HepG2 (cell line): Measurements from ENCODE around the gene SLC12A5. TPM values are rescaled to one million over a fixed set of nuclear protein-coding genes. Genes with fewer than 3 reads are reported as not detected.

ENCODE experiments used
- ATAC-seq: fragments of 200-7000 bp; cut with Tn5 transposase; 3 replicates; pipeline ENCODE4 v1.9.1; 2020; ENCODE audit warnings: mild to moderate bottlenecking, moderate library complexity
- BruUV-seq: library from RNA; stranded (reverse); fragments of 400-500 nt; replicated peaks from 2 replicates; lab custom pipeline; 2021; lab: Mats Ljungman, UMichigan
- CTCF ChIA-PET: fragments of 300-600 bp; formaldehyde crosslinking; extraction: SDS; loops from one replicate; lab custom pipeline; 2021; ENCODE audit warnings: low total read pairs, inconsistent platforms, low intra/inter-chr PET ratio; lab: Yijun Ruan, JAX
- POLR2A ChIA-PET: fragments of 350-600 bp; sonication (Branson Sonifier 250); formaldehyde crosslinking; loops from one replicate; lab custom pipeline; 2020; ENCODE audit warnings: antibody characterized with exemption, inconsistent platforms; lab: Yijun Ruan, JAX
- DNase-seq: peaks from one replicate; pipeline ENCODE4 v3.0.0-alpha.2; 2015; ENCODE audit warnings: low spot score
- FAIRE-seq: peaks from 3 replicates; lab custom pipeline; 2011; peaks lifted over from hg19 to GRCh38; lab: Jason Lieb, UNC
- H2AFZ ChIP-seq: one replicate; pipeline ENCODE4 v1.6.1; 2011; ENCODE audit warnings: low read length, inconsistent platforms
- H3K27ac ChIP-seq: fragments of 300-600 bp; 3 replicates; pipeline ENCODE4 v1.8.0; 2011; ENCODE audit warnings: mixed run types, mild to moderate bottlenecking, mixed read lengths, low read length, inconsistent platforms; ENCODE audit not compliant: insufficient read depth; ENCODE audit errors: extremely low read length
- H3K27me3 ChIP-seq, 2 experiments: fragments of 200-600 bp in 1 of 2; 2 replicates in 1 of 2; 3 replicates in 1 of 2; pipeline versions ENCODE4 v1.6.0 to v1.8.0; 2011; ENCODE audit warnings: low read length in 2 of 2, mild to moderate bottlenecking in 2 of 2, moderate library complexity in 2 of 2, inconsistent platforms in 1 of 2; ENCODE audit not compliant: insufficient read depth in 2 of 2, control insufficient read depth in 1 of 2
- H3K36me3 ChIP-seq, 2 experiments: fragments of 200-600 bp in 1 of 2; replicated peaks in 1 of 2; 2 replicates in 1 of 2; 3 replicates in 1 of 2; pipeline versions ENCODE4 v1.5.1 to v1.8.0; 2011; ENCODE audit warnings: low read length in 2 of 2, inconsistent platforms in 1 of 2; ENCODE audit not compliant: insufficient read depth in 2 of 2, control insufficient read depth in 1 of 2
- H3K4me1 ChIP-seq: 2 replicates; pipeline ENCODE4 v1.5.1; 2012; ENCODE audit warnings: low read length, inconsistent platforms; ENCODE audit not compliant: insufficient read depth
- H3K4me2 ChIP-seq: 2 replicates; pipeline ENCODE4 v1.6.0; 2011; ENCODE audit warnings: low read depth, low read length, inconsistent platforms
- H3K4me3 ChIP-seq, 3 experiments: fragments of 200-600 bp in 1 of 3; sonication (generic), shearing (Covaris generic) in 1 of 3; replicated peaks in 1 of 3; 2 replicates each; pipeline ENCODE4 v1.5.1; 2011 to 2016; ENCODE audit warnings: low read length in 3 of 3, inconsistent platforms in 2 of 3, low read depth in 2 of 3, mild to moderate bottlenecking in 2 of 3, control low read depth in 1 of 3, mixed read lengths in 1 of 3; ENCODE audit not compliant: insufficient read depth in 1 of 3
- H3K79me2 ChIP-seq: one replicate; pipeline ENCODE4 v1.6.1; 2011; ENCODE audit warnings: low read length, inconsistent platforms; ENCODE audit not compliant: insufficient read depth
- H3K9ac ChIP-seq: 2 replicates; pipeline ENCODE4 v1.6.0; 2011; ENCODE audit warnings: mild to moderate bottlenecking, low read depth, low read length, inconsistent platforms; ENCODE audit not compliant: insufficient read depth
- H3K9me3 ChIP-seq: 2 replicates; pipeline ENCODE4 v1.5.1; 2012; ENCODE audit warnings: mild to moderate bottlenecking, low read length
- H4K20me1 ChIP-seq: 2 replicates; pipeline ENCODE4 v1.6.0; 2011; ENCODE audit warnings: inconsistent platforms, mild to moderate bottlenecking, low read length, moderate library complexity; ENCODE audit not compliant: insufficient read depth
- CSRNP2 ChIP-seq: sonication (generic); formaldehyde crosslinking; conservative IDR thresholded peaks from 2 replicates; pipeline ENCODE4 v1.8.0; 2022; ENCODE audit warnings: low read depth, missing genetic modification reagents
- ERF ChIP-seq: IDR thresholded peaks from 2 replicates; pipeline ENCODE4 v1.6.1; 2018; ENCODE audit warnings: missing biosample characterization, missing genetic modification reagents
- HOXA7 ChIP-seq: sonication (generic); formaldehyde crosslinking; IDR thresholded peaks from 2 replicates; pipeline ENCODE4 v1.8.1; 2022; ENCODE audit warnings: mild to moderate bottlenecking, missing genetic modification reagents, moderate library complexity
- IKZF4 ChIP-seq: sonication (generic); formaldehyde crosslinking; IDR thresholded peaks from 2 replicates; pipeline ENCODE4 v1.5.1; 2020; ENCODE audit warnings: borderline replicate concordance, mild to moderate bottlenecking, low read depth, missing genetic modification reagents; ENCODE audit errors: not compliant biosample characterization
- KLF6 ChIP-seq: IDR thresholded peaks from 2 replicates; pipeline ENCODE4 v1.8.0; 2016; ENCODE audit warnings: missing biosample characterization, missing genetic modification reagents
- RBAK ChIP-seq: sonication (generic); formaldehyde crosslinking; IDR thresholded peaks from 2 replicates; pipeline ENCODE4 v1.5.1; 2020; ENCODE audit warnings: mild to moderate bottlenecking, missing genetic modification reagents
- SUZ12 ChIP-seq: fragments of 150-350 bp; IDR thresholded peaks from 2 replicates; pipeline ENCODE4 v1.6.1; 2014; ENCODE audit warnings: low read depth, low read length
- TARDBP ChIP-seq: sonication (generic); formaldehyde crosslinking; IDR thresholded peaks from 2 replicates; pipeline ENCODE4 v1.8.0; 2022; ENCODE audit warnings: mild to moderate bottlenecking, missing genetic modification reagents
- ZNF335 ChIP-seq: sonication (generic); formaldehyde crosslinking; IDR thresholded peaks from 2 replicates; pipeline ENCODE4 v1.4.0; 2020; ENCODE audit warnings: missing genetic modification reagents
- ZNF441 ChIP-seq: sonication (generic); formaldehyde crosslinking; IDR thresholded peaks from 2 replicates; pipeline ENCODE4 v1.7.0; 2021; ENCODE audit warnings: missing genetic modification reagents, borderline replicate concordance
- ZNF678 ChIP-seq: sonication (generic); formaldehyde crosslinking; IDR thresholded peaks from 2 replicates; pipeline ENCODE4 v1.4.0; 2020; ENCODE audit warnings: mild to moderate bottlenecking, missing genetic modification reagents
- ZNF839 ChIP-seq: sonication (generic); formaldehyde crosslinking; IDR thresholded peaks from 2 replicates; pipeline ENCODE4 v1.4.0; 2020; ENCODE audit warnings: missing genetic modification reagents, mild to moderate bottlenecking, borderline replicate concordance
- ZNF883 ChIP-seq: sonication (generic); formaldehyde crosslinking; IDR thresholded peaks from 2 replicates; pipeline ENCODE4 v1.5.1; 2020; ENCODE audit warnings: mild to moderate bottlenecking, missing genetic modification reagents; ENCODE audit errors: not compliant biosample characterization
- ZNF891 ChIP-seq: sonication (generic); formaldehyde crosslinking; IDR thresholded peaks from 2 replicates; pipeline ENCODE4 v1.5.0; 2020; ENCODE audit warnings: mild to moderate bottlenecking, missing genetic modification reagents
- WGBS: methylation state at CpG from one replicate; pipeline ENCODE4 v1.1.6; 2017; ENCODE audit warnings: low lambda C conversion rate; 5-methylcytosine and 5-hydroxymethylcytosine counted together
- in situ Hi-C: cut with HindIII; loops from 2 replicates; pipeline ENCODE4 v1.10.0; 2017; ENCODE audit warnings: low pct_unique_long_range_greater_than_20kb; ENCODE audit not compliant: extremely low pct_ligation_motif_present
- intact Hi-C: fragments of 100-400 bp; cut with micrococcal nuclease; formaldehyde crosslinking; loops from one replicate; pipeline ENCODE4 v1.10.0; 2022; ENCODE audit not compliant: unreplicated experiment
- polyA plus RNA-seq, 8 experiments: library from polyadenylated mRNA; depleted of rRNA in 3 of 8; stranded (reverse) in 7 of 8; unstranded in 1 of 8; fragments of >200 nt; fragmentation: Illumina TruSeq in 4 of 8; extraction: Trizol in 4 of 8; gene quantifications; 2 replicates each; pipeline versions ENCODE4 v1.2.1 to v1.2.3, GENCODE V29; 2011 to 2016; ENCODE audit warnings: low read depth in 4 of 8, missing spikeins in 1 of 8, mixed read lengths in 1 of 8; ENCODE audit not compliant: insufficient read depth in 1 of 8
- total RNA-seq, 5 experiments: library from RNA; depleted of rRNA; stranded (reverse); fragments of >200 nt; fragmentation: Illumina TruSeq; extraction: Trizol; gene quantifications; 2 replicates each; pipeline ENCODE4 v1.2.3, GENCODE V29; 2016; ENCODE audit warnings: low read depth in 1 of 5
- TF ChIP-seq, protein P1 (sequence below): IDR thresholded peaks from 2 replicates; pipeline ENCODE4 v1.6.1; 2016

SLC12A5 gene
- total and polyA plus RNA-seq, 2 of the 13 experiments (the other 11 are each of a cell fraction or from before 2014, with no cell fraction given): 4.3 to 5.4 TPM

- Histone ChIP-seq H3K4me1 (peaks cover 20% of the 10 kb centered on the region), H3K9me3 (no peaks in the 10 kb centered on the region), H3K27me3 (no peaks in the 10 kb centered on the region), H3K27ac (no peak overlapping the region), H3K4me2 (no peak overlapping the region)
- no peak for ATAC-seq
- CTCF ChIA-PET: no interaction called here
- TF ChIP-seq HOXA7 (no peak), ZNF678 (no peak), RBAK (CRISPR knock-in tag) (no peak), ZNF891 (CRISPR knock-in tag) (no peak), ZNF441 (CRISPR knock-in tag) (no peak), ERF (CRISPR knock-in tag) (no peak), ZNF883 (CRISPR knock-in tag) (no peak), TARDBP (CRISPR knock-in tag) (no peak), IKZF4 (CRISPR knock-in tag) (no peak), ZNF335 (CRISPR knock-in tag) (no peak), SUZ12 (no peak), CSRNP2 (CRISPR knock-in tag) (no peak), KLF6 (CRISPR knock-in tag) (no peak), ZNF839 (CRISPR knock-in tag) (no peak)
- TF ChIP-seq, protein P1, sequence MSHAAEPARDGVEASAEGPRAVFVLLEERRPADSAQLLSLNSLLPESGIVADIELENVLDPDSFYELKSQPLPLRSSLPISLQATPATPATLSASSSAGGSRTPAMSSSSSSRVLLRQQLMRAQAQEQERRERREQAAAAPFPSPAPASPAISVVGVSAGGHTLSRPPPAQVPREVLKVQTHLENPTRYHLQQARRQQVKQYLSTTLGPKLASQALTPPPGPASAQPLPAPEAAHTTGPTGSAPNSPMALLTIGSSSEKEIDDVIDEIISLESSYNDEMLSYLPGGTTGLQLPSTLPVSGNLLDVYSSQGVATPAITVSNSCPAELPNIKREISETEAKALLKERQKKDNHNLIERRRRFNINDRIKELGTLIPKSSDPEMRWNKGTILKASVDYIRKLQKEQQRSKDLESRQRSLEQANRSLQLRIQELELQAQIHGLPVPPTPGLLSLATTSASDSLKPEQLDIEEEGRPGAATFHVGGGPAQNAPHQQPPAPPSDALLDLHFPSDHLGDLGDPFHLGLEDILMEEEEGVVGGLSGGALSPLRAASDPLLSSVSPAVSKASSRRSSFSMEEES (CRISPR knock-in tag): no peak
- TF ChIP-seq, all 625 proteins: peak for 0
- FAIRE-seq (no peak), DNase-seq (no peak)
- intact Hi-C loops: no loop called here
- POLR2A ChIA-PET: no interaction called here
- H4K20me1 ChIP-seq: peaks cover 52% of the 10 kb centered on the region
- peaks cover 85% of the 10 kb centered on the region for H3K79me2 ChIP-seq
- H3K9ac ChIP-seq: no peak overlapping the region
- in situ Hi-C loops: no loop called here
- no peak overlapping the region for H2AFZ ChIP-seq
- peaks cover 11 to 26% of the 10 kb centered on the region in 2 experiments for H3K36me3 ChIP-seq
- no peak overlapping the region for H3K4me3 ChIP-seq
- 98% methylated on average over 1 of the region's 1 CpG for WGBS
- no TSS peak for BruUV-seq
Observed at GRCh38 chr20:46081074-46081473, 52.1 kb downstream of the SLC12A5 start.
